ENCODE results near the gene TAS2R9. TPM values are rescaled to one million over a fixed set of nuclear protein-coding genes. Genes with fewer than 3 reads are reported as not detected.
"Not testable (repeated sequence)": the region's sequence is repeated elsewhere in the genome, so short reads cannot be mapped to it uniquely, and the experiment has no call there.

The TAS2R9 gene
- total RNA-seq, 6 experiments from 2014 or later, result not detected

DNA sequence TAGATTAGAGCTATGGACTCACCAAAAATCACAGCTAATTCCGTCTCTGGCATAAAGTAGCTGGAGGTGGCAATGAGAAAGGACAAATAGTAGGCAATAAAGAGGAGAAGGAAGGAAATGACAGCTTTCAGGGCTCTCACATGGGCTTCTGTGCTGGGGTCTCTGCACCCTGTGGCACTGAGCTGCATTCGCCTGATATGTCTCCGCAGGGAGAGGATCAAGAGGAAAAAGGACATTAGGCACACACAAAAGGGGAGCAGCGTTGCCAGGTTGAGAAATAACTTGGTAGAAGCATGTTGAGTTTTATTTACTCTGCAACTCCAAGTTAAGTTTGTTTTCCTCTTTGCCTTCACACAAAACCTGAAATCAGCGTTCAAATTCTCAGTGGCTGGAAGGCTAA, 8.2 kb downstream of the TAS2R9 start:
- Histone ChIP-seq H3K27me3 (no peaks in the 10 kb centered on the region), H3K4me1 (no peaks in the 10 kb centered on the region), H3K36me3 (no peaks in the 10 kb centered on the region), H3K9me3 (no peaks in the 10 kb centered on the region), H3K4me3 (no peak overlapping the region), H3K27ac (no peak overlapping the region)
- no peak for DNase-seq
- TF ChIP-seq POLR2A (IDR thresholded peaks at IDR 0.05), result no peak
- TF ChIP-seq, protein P1, sequence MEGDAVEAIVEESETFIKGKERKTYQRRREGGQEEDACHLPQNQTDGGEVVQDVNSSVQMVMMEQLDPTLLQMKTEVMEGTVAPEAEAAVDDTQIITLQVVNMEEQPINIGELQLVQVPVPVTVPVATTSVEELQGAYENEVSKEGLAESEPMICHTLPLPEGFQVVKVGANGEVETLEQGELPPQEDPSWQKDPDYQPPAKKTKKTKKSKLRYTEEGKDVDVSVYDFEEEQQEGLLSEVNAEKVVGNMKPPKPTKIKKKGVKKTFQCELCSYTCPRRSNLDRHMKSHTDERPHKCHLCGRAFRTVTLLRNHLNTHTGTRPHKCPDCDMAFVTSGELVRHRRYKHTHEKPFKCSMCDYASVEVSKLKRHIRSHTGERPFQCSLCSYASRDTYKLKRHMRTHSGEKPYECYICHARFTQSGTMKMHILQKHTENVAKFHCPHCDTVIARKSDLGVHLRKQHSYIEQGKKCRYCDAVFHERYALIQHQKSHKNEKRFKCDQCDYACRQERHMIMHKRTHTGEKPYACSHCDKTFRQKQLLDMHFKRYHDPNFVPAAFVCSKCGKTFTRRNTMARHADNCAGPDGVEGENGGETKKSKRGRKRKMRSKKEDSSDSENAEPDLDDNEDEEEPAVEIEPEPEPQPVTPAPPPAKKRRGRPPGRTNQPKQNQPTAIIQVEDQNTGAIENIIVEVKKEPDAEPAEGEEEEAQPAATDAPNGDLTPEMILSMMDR (IDR thresholded peaks at IDR 0.05), result no peak
- 19% methylated on average over 4 of the region's 5 CpGs for WGBS (ENCODE audit: insufficient coverage, low coverage, low lambda C conversion rate, missing lambda C conversion rate)
- ATAC-seq, result no peak
- intact Hi-C loops (cut with DNase I), result no loop called here

DNA sequence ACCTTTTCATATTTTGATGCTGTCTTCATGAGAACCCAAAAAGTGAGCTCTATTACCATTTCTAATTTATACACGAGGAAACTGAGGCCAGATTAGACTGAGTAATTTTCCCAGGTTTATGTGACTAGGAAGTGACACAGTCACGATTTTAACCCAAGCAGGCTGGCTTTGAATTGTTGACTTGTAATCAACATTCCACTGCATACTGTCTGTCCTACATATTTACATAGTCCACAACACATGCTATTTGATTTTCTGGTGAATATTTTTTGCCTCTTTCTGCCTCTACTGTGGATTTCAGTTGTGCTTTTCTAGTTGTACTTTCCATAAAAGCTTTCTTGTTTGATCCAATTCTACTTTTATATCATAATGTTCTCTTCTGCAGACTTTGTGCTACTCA, 15.7 kb downstream of the TAS2R9 start:
- WGBS (ENCODE audit: insufficient coverage, low coverage, low lambda C conversion rate, missing lambda C conversion rate), result 37% methylated on average over 2 of the region's 2 CpGs
- DNase-seq, result no peak

DNA sequence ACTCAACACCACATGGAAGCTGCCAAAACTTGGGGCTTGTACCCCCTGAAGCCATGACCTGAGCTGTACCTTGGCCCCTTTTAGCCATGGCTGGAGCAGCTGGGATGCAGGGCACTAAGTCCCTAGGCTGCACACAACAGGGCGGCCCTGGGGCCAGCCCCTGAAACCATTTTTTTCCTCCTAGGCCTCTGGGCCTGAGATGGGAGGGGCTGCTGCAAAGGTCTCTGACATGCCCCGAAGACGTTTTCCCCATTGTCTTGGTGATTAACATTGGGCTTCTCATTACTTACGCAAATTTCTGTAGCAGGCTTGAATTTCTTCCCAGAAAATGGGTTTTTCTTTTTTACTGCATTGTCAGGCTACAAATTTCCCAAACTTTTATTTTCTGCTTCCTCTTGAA, 18.2 kb downstream of the TAS2R9 start:
- intact Hi-C loops (cut with DNase I); H3K4me3 ChIP-seq; H3K36me3 ChIP-seq; H3K27me3 ChIP-seq; DNase-seq; ATAC-seq; H3K9me3 ChIP-seq; H3K4me1 ChIP-seq; H3K27ac ChIP-seq: not testable (repeated sequence)
- 84% methylated on average over 4 of the region's 4 CpGs for WGBS (ENCODE audit: insufficient coverage, low coverage, low lambda C conversion rate, missing lambda C conversion rate)

More for the DNA sequence above, 15.7 kb downstream of the TAS2R9 start:
- no peak for TF ChIP-seq POLR2A (IDR thresholded peaks at IDR 0.05)
- TF ChIP-seq, protein P1 (IDR thresholded peaks at IDR 0.05), result no peak
- Histone ChIP-seq H3K4me1 (no peaks in the 10 kb centered on the region), H3K27me3 (no peaks in the 10 kb centered on the region), H3K4me3 (no peak overlapping the region), H3K9me3 (no peaks in the 10 kb centered on the region), H3K27ac (no peak overlapping the region), H3K36me3 (no peaks in the 10 kb centered on the region)
- no peak for ATAC-seq
- intact Hi-C loops (cut with DNase I), result no loop called here

DNA sequence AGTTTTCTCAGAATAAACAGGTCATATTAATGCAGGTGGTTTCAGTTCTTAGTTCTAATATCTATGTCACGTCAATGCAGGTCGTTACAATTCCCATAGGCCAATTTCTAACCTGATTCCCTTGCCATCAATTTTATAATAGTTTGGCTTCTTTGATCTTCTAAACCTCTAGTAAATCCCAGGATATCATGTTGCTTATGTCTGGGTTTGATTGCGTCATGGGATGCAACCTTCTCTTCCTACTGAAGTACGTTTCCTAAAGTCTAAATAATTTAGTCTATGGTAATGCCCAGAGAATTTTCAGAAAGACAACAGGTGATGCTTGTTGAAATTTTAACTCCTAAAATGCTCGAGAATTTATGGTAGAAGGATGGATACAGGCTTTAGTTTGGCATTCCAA, 26.7 kb downstream of the TAS2R9 start:
- ATAC-seq, result no peak
- Histone ChIP-seq H3K4me1 (no peaks in the 10 kb centered on the region), H3K9me3 (no peaks in the 10 kb centered on the region), H3K27me3 (no peaks in the 10 kb centered on the region), H3K4me3 (no peak overlapping the region), H3K36me3 (no peaks in the 10 kb centered on the region), H3K27ac (no peak overlapping the region)
- DNase-seq, result no peak
- 63% methylated on average over 5 of the region's 5 CpGs for WGBS (ENCODE audit: insufficient coverage, low coverage, low lambda C conversion rate, missing lambda C conversion rate)
- intact Hi-C loops (cut with DNase I), result no loop called here
- TF ChIP-seq POLR2A (IDR thresholded peaks at IDR 0.05), result no peak
- TF ChIP-seq, protein P1 (IDR thresholded peaks at IDR 0.05), result no peak

DNA sequence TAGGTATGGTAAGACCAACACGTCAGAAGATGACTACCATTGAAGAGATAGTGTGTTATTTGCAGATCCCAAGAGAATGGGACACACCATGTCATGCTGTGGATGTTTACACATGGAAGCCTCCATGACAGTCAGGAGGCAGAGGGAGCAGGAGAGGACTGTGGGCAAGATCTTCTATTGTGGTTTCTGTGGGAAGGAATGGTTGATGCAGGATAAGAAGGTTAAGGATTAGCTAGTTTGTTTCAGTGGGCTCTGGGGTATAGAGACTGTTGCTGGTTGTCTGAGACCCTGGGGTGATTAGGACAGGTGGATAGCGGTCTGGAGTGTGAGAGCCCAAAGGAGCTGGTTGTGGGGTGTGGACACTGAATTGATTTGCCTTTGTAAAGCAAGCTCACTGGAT, 30.9 kb downstream of the TAS2R9 start:
- no peaks in the 10 kb centered on the region for H3K9me3 ChIP-seq
- DNase-seq, result no peak
- no peak overlapping the region for H3K4me3 ChIP-seq
- no peak for TF ChIP-seq POLR2A (IDR thresholded peaks at IDR 0.05)
- TF ChIP-seq, protein P1 (IDR thresholded peaks at IDR 0.05), result no peak
- no peaks in the 10 kb centered on the region for H3K36me3 ChIP-seq
- intact Hi-C loops (cut with DNase I), result no loop called here
- no peaks in the 10 kb centered on the region for H3K4me1 ChIP-seq
- WGBS (ENCODE audit: insufficient coverage, low coverage, low lambda C conversion rate, missing lambda C conversion rate), result 79% methylated on average over 2 of the region's 2 CpGs
- no peak overlapping the region for H3K27ac ChIP-seq
- no peaks in the 10 kb centered on the region for H3K27me3 ChIP-seq
- no peak for ATAC-seq

Data from right lobe of liver (tissue), 6 donors.